OCI-LY7 (cell line): ENCODE results near the gene PRAMEF14. TPM values are rescaled to one million over a fixed set of nuclear protein-coding genes. Genes with fewer than 3 reads are reported as not detected.
"Not testable (repeated sequence)": the region's sequence is repeated elsewhere in the genome, so short reads cannot be mapped to it uniquely, and the experiment has no call there.

Experiments
- BruUV-seq: library from RNA; stranded (reverse); fragments of 400-500 nt; replicated peaks from 2 replicates; lab custom pipeline; 2021; lab: Mats Ljungman, UMichigan
- CTCF ChIA-PET: fragments of 300-600 bp; sonication (Branson Sonifier 250); formaldehyde crosslinking; loops from one replicate; lab custom pipeline; 2022; ENCODE audit warnings: antibody characterized with exemption; ENCODE audit not compliant: unreplicated experiment; lab: Charles Lee
- POLR2A ChIA-PET: fragments of 300-600 bp; sonication (Branson Sonifier 250); formaldehyde crosslinking; loops from one replicate; lab custom pipeline; 2022; ENCODE audit warnings: antibody characterized with exemption; lab: Charles Lee
- DNase-seq: peaks from one replicate; pipeline ENCODE4 v3.0.0-alpha.2; 2015; ENCODE audit warnings: low spot score
- H2AFZ ChIP-seq: fragments of 200-600 bp; sonication (generic), shearing (Covaris generic); 2 replicates; pipeline ENCODE4 v1.6.1; 2014; ENCODE audit warnings: mild to moderate bottlenecking, antibody characterized with exemption, low read length, moderate library complexity
- H3K27ac ChIP-seq: fragments of 200-600 bp; sonication (generic); 2 replicates; pipeline ENCODE4 v1.5.1; 2014; ENCODE audit warnings: mixed run types, low read depth, mild to moderate bottlenecking, moderate library complexity, low read length, inconsistent platforms; ENCODE audit not compliant: poor library complexity, severe bottlenecking
- H3K36me3 ChIP-seq: fragments of 200-600 bp; sonication (generic); 2 replicates; pipeline ENCODE4 v1.6.1; 2014; ENCODE audit warnings: mild to moderate bottlenecking, antibody characterized with exemption, low read length, moderate library complexity, mixed read lengths; ENCODE audit not compliant: insufficient read depth
- H3K4me1 ChIP-seq: fragments of 200-600 bp; sonication (generic); 2 replicates; pipeline ENCODE4 v1.5.1; 2014; ENCODE audit warnings: mild to moderate bottlenecking, low read length; ENCODE audit not compliant: insufficient read depth, poor library complexity, severe bottlenecking
- H3K4me2 ChIP-seq: fragments of 200-600 bp; sonication (generic); 2 replicates; pipeline ENCODE4 v1.6.1; 2014; ENCODE audit warnings: mild to moderate bottlenecking, low read length
- H3K4me3 ChIP-seq: fragments of 200-600 bp; sonication (generic); 2 replicates; pipeline ENCODE4 v1.5.1; 2014; ENCODE audit warnings: mild to moderate bottlenecking, low read depth, low read length; ENCODE audit not compliant: poor library complexity, severe bottlenecking
- H3K79me2 ChIP-seq: fragments of 200-600 bp; sonication (generic); 2 replicates; pipeline ENCODE4 v1.6.1; 2016; ENCODE audit warnings: low read depth, mild to moderate bottlenecking, low read length, moderate library complexity, mixed read lengths; ENCODE audit not compliant: insufficient read depth
- H3K9me2 ChIP-seq: fragments of 200-600 bp; sonication (generic); 2 replicates; pipeline ENCODE4 v1.6.1; 2016; ENCODE audit warnings: mild to moderate bottlenecking, low read length, mixed read lengths; ENCODE audit not compliant: insufficient read depth
- H3K9me3 ChIP-seq: fragments of 200-600 bp; sonication (generic); 2 replicates; pipeline ENCODE4 v1.6.1; 2014; ENCODE audit warnings: mild to moderate bottlenecking, mixed run types, low read length, mixed read lengths
- H4K20me1 ChIP-seq: fragments of 200-600 bp; sonication (generic); 2 replicates; pipeline ENCODE4 v1.6.1; 2014; ENCODE audit warnings: mild to moderate bottlenecking, antibody characterized with exemption, low read length, moderate library complexity, mixed read lengths; ENCODE audit not compliant: insufficient read depth
- intact Hi-C: fragments of 100-400 bp; cut with micrococcal nuclease; formaldehyde crosslinking; loops from one replicate; pipeline ENCODE4 v1.10.0; 2022; ENCODE audit not compliant: unreplicated experiment
- total RNA-seq, 2 experiments: library from RNA; depleted of rRNA in 1 of 2; stranded (reverse); fragments of >200 nt in 1 of 2; shearing (Covaris generic) in 1 of 2; gene quantifications; 2 replicates each; pipeline ENCODE4 v1.2.3, GENCODE V29; 2014 to 2022

PRAMEF14 gene
- total RNA-seq, 2 experiments from 2014 or later, result not detected

DNA sequence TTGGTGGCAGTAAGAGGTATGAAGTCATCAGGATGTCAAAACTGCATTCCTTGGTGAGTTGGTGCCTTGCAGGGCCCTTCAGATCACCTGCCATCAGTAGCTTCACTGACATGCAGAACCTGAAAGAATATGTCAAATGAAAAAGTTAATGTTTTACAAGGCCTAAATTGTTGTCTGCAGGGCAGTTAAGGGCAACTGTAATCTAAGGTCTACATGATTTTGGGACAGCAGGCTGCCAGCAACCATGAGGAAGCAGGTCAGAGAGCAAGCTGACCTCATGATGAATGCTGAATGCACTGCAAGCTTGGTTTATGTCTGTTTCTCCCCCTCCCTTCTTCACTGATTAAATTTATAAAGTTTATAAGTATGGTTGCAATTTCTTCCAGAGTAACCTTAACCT is 44.7 kb downstream of the PRAMEF14 start:
- H3K9me3 ChIP-seq, POLR2A ChIA-PET, intact Hi-C loops, H3K27ac ChIP-seq, H3K36me3 ChIP-seq, H3K9me2 ChIP-seq, H3K4me2 ChIP-seq, BruUV-seq, DNase-seq, H3K4me3 ChIP-seq, H4K20me1 ChIP-seq, H3K4me1 ChIP-seq, H2AFZ ChIP-seq, H3K79me2 ChIP-seq, CTCF ChIA-PET: not testable (repeated sequence)

DNA sequence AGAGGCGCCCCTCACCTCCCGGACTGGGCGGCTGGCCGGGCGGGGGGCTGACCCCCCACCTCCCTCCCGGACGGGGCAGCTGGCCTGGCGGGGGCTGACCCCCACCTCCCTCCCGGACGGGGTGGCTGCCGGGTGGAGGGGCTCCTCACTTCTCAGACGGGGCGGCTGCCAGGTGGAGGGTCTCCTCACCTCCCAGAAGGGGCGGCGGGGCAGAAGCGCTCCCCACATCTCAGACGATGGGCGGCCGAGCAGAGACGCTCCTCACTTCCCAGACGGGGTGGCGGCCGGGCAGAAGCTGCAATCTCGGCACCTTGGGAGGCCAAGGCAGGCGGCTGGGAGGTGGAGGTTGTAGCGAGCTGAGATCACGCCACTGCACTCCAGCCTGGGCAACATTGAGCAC is 48.2 kb downstream of the PRAMEF14 start:
- H4K20me1 ChIP-seq, BruUV-seq, H2AFZ ChIP-seq, H3K79me2 ChIP-seq, H3K4me2 ChIP-seq, DNase-seq, H3K36me3 ChIP-seq, intact Hi-C loops, H3K4me1 ChIP-seq, H3K27ac ChIP-seq, H3K9me2 ChIP-seq, H3K9me3 ChIP-seq, H3K4me3 ChIP-seq, POLR2A ChIA-PET, CTCF ChIA-PET: not testable (repeated sequence)

DNA sequence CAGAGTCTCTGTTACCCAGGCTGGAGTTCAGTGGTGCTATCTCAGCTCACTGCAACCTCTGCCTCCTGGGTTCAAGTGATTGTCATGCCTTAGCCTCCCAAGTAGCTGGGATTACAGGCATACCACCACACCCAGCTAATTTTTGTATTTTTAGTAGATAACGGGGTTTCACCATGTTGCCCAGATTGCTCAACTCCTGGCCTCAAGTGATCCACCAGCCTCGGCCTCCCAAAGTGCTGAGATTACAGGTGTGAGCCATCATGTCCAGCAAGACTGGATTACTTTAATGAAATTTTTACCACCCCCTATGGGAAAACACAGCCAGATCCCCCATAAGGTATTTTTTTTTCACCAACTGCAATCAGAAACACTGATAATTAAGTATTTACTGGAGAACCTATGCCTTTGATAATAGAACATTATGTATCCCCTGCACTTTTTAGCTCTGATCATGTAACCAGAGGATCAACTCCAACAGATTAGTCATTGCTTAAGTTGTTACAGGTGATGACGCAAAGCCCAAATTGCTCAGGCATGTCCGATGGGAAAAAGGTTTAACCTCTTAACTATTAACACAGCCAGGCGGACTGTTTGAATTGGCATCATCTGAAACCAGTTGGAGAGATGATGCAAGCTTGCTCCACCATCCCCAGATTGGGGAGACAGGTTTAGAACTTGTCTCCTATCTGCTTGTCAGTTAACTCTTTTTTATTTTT is 49.6 kb downstream of the PRAMEF14 start:
- H3K27ac ChIP-seq, H3K4me2 ChIP-seq, BruUV-seq, H4K20me1 ChIP-seq, POLR2A ChIA-PET, H3K36me3 ChIP-seq, CTCF ChIA-PET, H3K9me2 ChIP-seq, intact Hi-C loops, DNase-seq, H3K4me3 ChIP-seq, H3K9me3 ChIP-seq, H3K4me1 ChIP-seq, H3K79me2 ChIP-seq, H2AFZ ChIP-seq: not testable (repeated sequence)

Other genes starting within 250 kb of the PRAMEF14 start
- not detected in 2 replicates for gene HNRNPCL2, start 230.3 kb downstream of the PRAMEF14 start, total RNA-seq (2014; rRNA removed; shearing (Covaris generic))
- gene HNRNPCL2, start 230.3 kb downstream of the PRAMEF14 start, total RNA-seq (2022), result not detected in 2 replicates
- not detected in 2 replicates for gene PRAMEF26, start 191.1 kb downstream of the PRAMEF14 start, total RNA-seq (2014; rRNA removed; shearing (Covaris generic))
- not detected in 2 replicates for gene PRAMEF26, start 191.1 kb downstream of the PRAMEF14 start, total RNA-seq (2022)
- gene HNRNPCL4, start 181.5 kb downstream of the PRAMEF14 start, total RNA-seq (2014; rRNA removed; shearing (Covaris generic)), result not detected in 2 replicates
- not detected in 2 replicates for gene HNRNPCL4, start 181.5 kb downstream of the PRAMEF14 start, total RNA-seq (2022)
- not detected in 2 replicates for gene PRAMEF9, start 175.3 kb downstream of the PRAMEF14 start, total RNA-seq (2014; rRNA removed; shearing (Covaris generic))
- gene PRAMEF9, start 175.3 kb downstream of the PRAMEF14 start, total RNA-seq (2022), result not detected in 2 replicates
- not detected in 2 replicates for gene PRAMEF13, start 145.7 kb downstream of the PRAMEF14 start, total RNA-seq (2014; rRNA removed; shearing (Covaris generic))
- gene PRAMEF13, start 145.7 kb downstream of the PRAMEF14 start, total RNA-seq (2022), result not detected in 2 replicates
- gene PRAMEF18, start 121.0 kb downstream of the PRAMEF14 start, total RNA-seq (2014; rRNA removed; shearing (Covaris generic)), result not detected in 2 replicates
- gene PRAMEF18, start 121.0 kb downstream of the PRAMEF14 start, total RNA-seq (2022), result not detected in 2 replicates
- gene PRAMEF5, start 92.9 kb downstream of the PRAMEF14 start, total RNA-seq (2014; rRNA removed; shearing (Covaris generic)), result not detected in 2 replicates
- gene PRAMEF5, start 92.9 kb downstream of the PRAMEF14 start, total RNA-seq (2022), result not detected in 2 replicates
- not detected in 2 replicates for gene PRAMEF8, start 62.0 kb downstream of the PRAMEF14 start, total RNA-seq (2014; rRNA removed; shearing (Covaris generic))
- not detected in 2 replicates for gene PRAMEF8, start 62.0 kb downstream of the PRAMEF14 start, total RNA-seq (2022)
- gene PRAMEF33, start 43.6 kb downstream of the PRAMEF14 start, total RNA-seq (2014; rRNA removed; shearing (Covaris generic)), result not detected in 2 replicates
- not detected in 2 replicates for gene PRAMEF33, start 43.6 kb downstream of the PRAMEF14 start, total RNA-seq (2022)
- gene PRAMEF15, start 31.6 kb downstream of the PRAMEF14 start, total RNA-seq (2014; rRNA removed; shearing (Covaris generic)), result not detected in 2 replicates
- gene PRAMEF15, start 31.6 kb downstream of the PRAMEF14 start, total RNA-seq (2022), result not detected in 2 replicates
- gene PRAMEF19, start 24.8 kb upstream of the PRAMEF14 start, total RNA-seq (2014; rRNA removed; shearing (Covaris generic)), result not detected in 2 replicates
- gene PRAMEF19, start 24.8 kb upstream of the PRAMEF14 start, total RNA-seq (2022), result not detected in 2 replicates
- not detected in 2 replicates for gene PRAMEF17, start 42.5 kb upstream of the PRAMEF14 start, total RNA-seq (2014; rRNA removed; shearing (Covaris generic))
- gene PRAMEF17, start 42.5 kb upstream of the PRAMEF14 start, total RNA-seq (2022), result not detected in 2 replicates
- gene PRAMEF20, start 63.3 kb upstream of the PRAMEF14 start, total RNA-seq (2014; rRNA removed; shearing (Covaris generic)), result not detected in 2 replicates
- gene PRAMEF20, start 63.3 kb upstream of the PRAMEF14 start, total RNA-seq (2022), result not detected in 2 replicates
- not detected in 2 replicates for gene LRRC38, start 166.9 kb upstream of the PRAMEF14 start, total RNA-seq (2014; rRNA removed; shearing (Covaris generic))
- not detected in 2 replicates for gene LRRC38, start 166.9 kb upstream of the PRAMEF14 start, total RNA-seq (2022)
- not detected in 2 replicates for gene PDPN, start 236.7 kb upstream of the PRAMEF14 start, total RNA-seq (2014; rRNA removed; shearing (Covaris generic))
- gene PDPN, start 236.7 kb upstream of the PRAMEF14 start, total RNA-seq (2022), result not detected in 2 replicates